ENCODE results near the gene GALNT9. TPM values are rescaled to one million over a fixed set of nuclear protein-coding genes. Genes with fewer than 3 reads are reported as not detected.
"Not testable (repeated sequence)": the region's sequence is repeated elsewhere in the genome, so short reads cannot be mapped to it uniquely, and the experiment has no call there.

GALNT9 gene
- total and polyA plus RNA-seq, 8 donors = 0.15 to 3.1 (median 0.19) TPM; not detected in 5

DNA sequence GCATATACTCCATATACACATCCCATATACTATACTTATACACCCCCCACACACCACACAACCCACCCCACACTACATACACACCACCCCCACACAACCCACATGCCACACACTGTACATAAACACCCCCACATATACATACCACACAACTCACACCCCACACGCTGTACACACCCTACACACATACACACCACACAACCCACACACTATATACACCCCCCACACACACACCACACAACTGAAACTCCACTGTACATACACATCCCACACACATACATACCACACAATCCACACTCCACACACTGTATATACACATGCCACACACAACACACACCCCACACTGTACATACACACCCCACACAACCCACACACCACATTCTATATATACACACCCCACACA, 104.2 kb downstream of the GALNT9 start:
- intact Hi-C loops (cut with DNase I; ENCODE audit: low total_unique reads) = no loop called here

DNA sequence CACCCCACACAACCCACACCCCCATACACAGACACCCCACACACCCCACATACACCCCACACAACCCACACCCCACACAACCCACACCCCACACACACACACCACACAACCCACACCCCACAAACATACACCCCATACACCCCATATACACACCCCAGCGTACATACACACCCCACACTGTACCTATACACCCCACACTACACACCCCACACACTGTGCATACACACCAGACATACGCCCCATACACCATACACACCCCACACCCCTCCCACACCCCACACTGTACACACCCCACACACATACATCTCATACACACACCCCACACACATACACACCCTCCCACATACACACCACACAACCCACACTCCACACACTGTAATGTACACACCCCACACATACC, 104.9 kb downstream of the GALNT9 start:
- 84 to 94% (median 90%) methylated on average over 2 of the region's 2 CpGs for WGBS, 5 donors
- Histone ChIP-seq H3K4me3 (no peak overlapping the region), H3K4me1 (peaks cover 0 to 4% (median 0%) of the 10 kb centered on the region in 4 donors), H3K36me3 (no peaks in the 10 kb centered on the region), H3K27me3 (peaks cover 0 to 79% (median 17%) of the 10 kb centered on the region in 3 donors), H3K27ac (no peak overlapping the region), H3K9me3 (no peaks in the 10 kb centered on the region)
- TF ChIP-seq POLR2AphosphoS5 (IDR thresholded peaks at IDR 0.05) (no peak), EP300 (IDR thresholded peaks at IDR 0.05) (no peak), POLR2A (IDR thresholded peaks at IDR 0.05) (no peak)
- TF ChIP-seq, protein P1, sequence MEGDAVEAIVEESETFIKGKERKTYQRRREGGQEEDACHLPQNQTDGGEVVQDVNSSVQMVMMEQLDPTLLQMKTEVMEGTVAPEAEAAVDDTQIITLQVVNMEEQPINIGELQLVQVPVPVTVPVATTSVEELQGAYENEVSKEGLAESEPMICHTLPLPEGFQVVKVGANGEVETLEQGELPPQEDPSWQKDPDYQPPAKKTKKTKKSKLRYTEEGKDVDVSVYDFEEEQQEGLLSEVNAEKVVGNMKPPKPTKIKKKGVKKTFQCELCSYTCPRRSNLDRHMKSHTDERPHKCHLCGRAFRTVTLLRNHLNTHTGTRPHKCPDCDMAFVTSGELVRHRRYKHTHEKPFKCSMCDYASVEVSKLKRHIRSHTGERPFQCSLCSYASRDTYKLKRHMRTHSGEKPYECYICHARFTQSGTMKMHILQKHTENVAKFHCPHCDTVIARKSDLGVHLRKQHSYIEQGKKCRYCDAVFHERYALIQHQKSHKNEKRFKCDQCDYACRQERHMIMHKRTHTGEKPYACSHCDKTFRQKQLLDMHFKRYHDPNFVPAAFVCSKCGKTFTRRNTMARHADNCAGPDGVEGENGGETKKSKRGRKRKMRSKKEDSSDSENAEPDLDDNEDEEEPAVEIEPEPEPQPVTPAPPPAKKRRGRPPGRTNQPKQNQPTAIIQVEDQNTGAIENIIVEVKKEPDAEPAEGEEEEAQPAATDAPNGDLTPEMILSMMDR (IDR thresholded peaks at IDR 0.05) = no peak
- intact Hi-C loops (cut with DNase I; ENCODE audit: low total_unique reads) = no loop called here
- no peak for DNase-seq

More for the DNA sequence above, 104.2 kb downstream of the GALNT9 start:
- Histone ChIP-seq H3K4me3 (no peak overlapping the region), H3K27me3 (peaks cover 0 to 79% (median 17%) of the 10 kb centered on the region in 3 donors), H3K4me1 (peaks cover 0 to 4% (median 0%) of the 10 kb centered on the region in 4 donors), H3K9me3 (no peaks in the 10 kb centered on the region), H3K27ac (no peak overlapping the region), H3K36me3 (no peaks in the 10 kb centered on the region)
- TF ChIP-seq, protein P1 (IDR thresholded peaks at IDR 0.05) = no peak
- TF ChIP-seq POLR2A (IDR thresholded peaks at IDR 0.05) (no peak), POLR2AphosphoS5 (IDR thresholded peaks at IDR 0.05) (no peak), EP300 (IDR thresholded peaks at IDR 0.05) (no peak)
- WGBS, 5 donors = 75 to 91% (median 87%) methylated on average over 1 of the region's 1 CpG
- no peak for DNase-seq

DNA sequence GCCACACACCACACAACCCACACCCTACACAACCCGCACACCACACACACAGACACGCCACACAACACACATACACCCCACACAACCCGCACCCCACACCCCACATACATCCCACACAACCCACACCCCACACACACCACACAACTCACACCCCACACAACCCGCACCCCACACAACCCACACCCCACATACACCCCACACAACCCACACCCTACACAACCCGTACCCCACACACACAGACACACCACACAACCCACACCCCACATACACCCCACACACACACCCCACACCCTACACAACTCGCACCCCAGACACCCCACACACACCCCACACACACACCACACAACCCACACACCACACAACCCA, 106.6 kb downstream of the GALNT9 start:
- 45 to 75% (median 73%) methylated on average over 3 to 6 of the region's 6 CpGs for WGBS, 5 donors
- TF ChIP-seq EP300 (IDR thresholded peaks at IDR 0.05) = no peak
- TF ChIP-seq POLR2A (IDR thresholded peaks at IDR 0.05) = no peak
- no peak for TF ChIP-seq POLR2AphosphoS5 (IDR thresholded peaks at IDR 0.05)
- TF ChIP-seq, protein P1 (IDR thresholded peaks at IDR 0.05) = no peak
- intact Hi-C loops (cut with DNase I; ENCODE audit: low total_unique reads) = no loop called here

GRCh38 chr12:132222096-132222807, 107.1 kb downstream of the GALNT9 start:
- DNase-seq = peak in 1 of 2 donors; percentile 65
- Histone ChIP-seq H3K9me3 (no peaks in the 10 kb centered on the region), H3K36me3 (no peaks in the 10 kb centered on the region), H3K4me3 (no peak overlapping the region), H3K27ac (no peak overlapping the region), H3K4me1 (peaks cover 0 to 4% (median 0%) of the 10 kb centered on the region in 4 donors), H3K27me3 (peaks cover 0 to 79% (median 0%) of the 10 kb centered on the region in 3 donors)
- TF ChIP-seq EP300 (IDR thresholded peaks at IDR 0.05) (no peak), POLR2A (IDR thresholded peaks at IDR 0.05) (no peak), POLR2AphosphoS5 (IDR thresholded peaks at IDR 0.05) (no peak)
- TF ChIP-seq, protein P1 (IDR thresholded peaks at IDR 0.05) = no peak
- intact Hi-C loops (cut with DNase I; ENCODE audit: low total_unique reads) = no loop called here
- WGBS, 5 donors = 22 to 26% (median 24%) methylated on average over 24 of the region's 24 CpGs

More for the DNA sequence above, 106.6 kb downstream of the GALNT9 start:
- no peaks in the 10 kb centered on the region for H3K9me3 ChIP-seq
- peaks cover 0 to 4% (median 0%) of the 10 kb centered on the region in 4 donors for H3K4me1 ChIP-seq
- H3K27me3 ChIP-seq = peaks cover 0 to 79% (median 4%) of the 10 kb centered on the region in 3 donors
- H3K36me3 ChIP-seq = no peaks in the 10 kb centered on the region
- H3K4me3 ChIP-seq = no peak overlapping the region
- H3K27ac ChIP-seq = no peak overlapping the region
- no peak for DNase-seq

DNA sequence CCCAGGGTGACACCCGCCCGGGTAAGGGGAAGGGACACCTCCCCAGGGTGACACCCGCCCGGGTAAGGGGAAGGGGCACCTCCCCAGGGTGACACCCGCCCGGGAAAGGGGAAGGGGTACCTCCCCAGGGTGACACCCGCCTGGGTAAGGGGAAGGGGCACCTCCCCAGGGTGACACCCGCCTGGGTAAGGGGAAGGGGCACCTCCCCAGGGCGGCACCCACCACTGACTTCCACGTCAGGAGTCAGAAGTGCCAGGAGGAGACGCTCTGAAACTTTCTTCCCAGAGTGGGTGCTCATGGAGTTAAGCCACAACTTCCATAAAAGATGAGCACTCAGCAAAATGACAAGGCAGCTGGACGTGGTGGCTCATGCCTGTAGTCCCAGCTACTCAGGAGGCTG, 109.6 kb downstream of the GALNT9 start:
- DNase-seq, H3K4me3 ChIP-seq, H3K27ac ChIP-seq, H3K9me3 ChIP-seq, H3K36me3 ChIP-seq, H3K4me1 ChIP-seq: not testable (repeated sequence)
- peaks cover 0 to 78% (median 0%) of the 10 kb centered on the region in 3 donors for H3K27me3 ChIP-seq
- intact Hi-C loops (cut with DNase I; ENCODE audit: low total_unique reads) = loop anchor here (5.0 kb wide), 1 partner anchor 67 kb away; no protein-coding TSS in a partner anchor
- WGBS, 5 donors = 59 to 81% (median 74%) methylated on average over 8 to 10 of the region's 12 CpGs
